Gastroesophageal sphincter (tissue), 4 donors: ENCODE measurements around the gene KDM5C. TPM values are rescaled to one million over a fixed set of nuclear protein-coding genes. Genes with fewer than 3 reads are reported as not detected.

ENCODE experiments used
- ATAC-seq: fragments of 150-250 bp; one replicate; pipeline ENCODE4 v1.9.1; 2016; ENCODE audit warnings: mild to moderate bottlenecking, moderate library complexity
- H3K27ac ChIP-seq, 4 donors: fragments of 200-600 bp; sonication (generic) in 3 of 4; 1 replicate in 3 of 4; 2 replicates in 1 of 4; pipeline ENCODE4 v1.5.1; 2016 to 2019
- H3K27me3 ChIP-seq: fragments of 200-600 bp; sonication (generic); one replicate; pipeline ENCODE4 v1.5.1; 2019
- H3K36me3 ChIP-seq, 2 donors: fragments of 200-600 bp; sonication (generic); one replicate each; pipeline ENCODE4 v1.5.1; 2019; ENCODE audit warnings: control low read depth in 1 of 2
- H3K4me1 ChIP-seq, 3 donors: fragments of 200-600 bp; sonication (generic); 1 replicate in 2 of 3; 2 replicates in 1 of 3; pipeline ENCODE4 v1.5.1; 2016 to 2019; ENCODE audit warnings: control low read depth in 2 of 3
- H3K4me3 ChIP-seq, 2 donors: fragments of 200-600 bp; sonication (generic); one replicate each; pipeline ENCODE4 v1.5.1; 2019; ENCODE audit warnings: mild to moderate bottlenecking in 1 of 2, moderate library complexity in 1 of 2
- H3K9me3 ChIP-seq, 3 donors: fragments of 200-600 bp; sonication (generic); one replicate each; pipeline ENCODE4 v1.5.1; 2017 to 2019; ENCODE audit warnings: control low read depth in 2 of 3
- CTCF ChIP-seq, 4 experiments: fragments of 200-600 bp in 2 of 4; fragments of 450-650 bp in 2 of 4; sonication (generic) in 1 of 4; IDR thresholded peaks; one replicate each; pipeline ENCODE4 v1.5.1; 2017 to 2019; ENCODE audit warnings: antibody characterized with exemption in 4 of 4, mild to moderate bottlenecking in 2 of 4, moderate library complexity in 2 of 4
- EP300 ChIP-seq: sonication (generic); formaldehyde crosslinking; IDR thresholded peaks from one replicate; pipeline ENCODE4 v1.6.1; 2017; ENCODE audit warnings: antibody characterized with exemption, mild to moderate bottlenecking
- POLR2A ChIP-seq, 2 donors: fragments of 450-650 bp; IDR thresholded peaks; one replicate each; pipeline ENCODE4 v1.6.1; 2017; ENCODE audit warnings: antibody characterized with exemption in 2 of 2, mild to moderate bottlenecking in 2 of 2, moderate library complexity in 1 of 2
- POLR2AphosphoS5 ChIP-seq: sonication (generic); formaldehyde crosslinking; IDR thresholded peaks from one replicate; pipeline ENCODE4 v1.6.1; 2017; ENCODE audit warnings: antibody characterized with exemption
- WGBS, 2 donors: methylation state at CpG; one replicate each; pipeline ENCODE4 v1.1.5; 2018; ENCODE audit warnings: low coverage in 1 of 2; 5-methylcytosine and 5-hydroxymethylcytosine counted together
- total RNA-seq, 4 donors: library from RNA; depleted of rRNA; stranded (reverse); fragments of >200 nt; gene quantifications; one replicate each; pipeline ENCODE4 v1.1.0, GENCODE V29; 2016

The KDM5C gene
- total RNA-seq, 4 donors from 2014 or later = 60.2 to 120 (median 79.7) TPM

- TF ChIP-seq EP300 (no peak), POLR2A (IDR thresholded peaks at IDR 0.05) (no peak), CTCF (IDR thresholded peaks at IDR 0.05) (no peak), POLR2AphosphoS5 (no peak)
- H3K4me3 ChIP-seq = no peak overlapping the region
- H3K27me3 ChIP-seq = no peaks in the 10 kb centered on the region
- ATAC-seq = no peak
- H3K27ac ChIP-seq = no peak overlapping the region
- WGBS, 2 donors = 76 to 80% methylated on average over 5 to 7 of the region's 7 CpGs
- H3K9me3 ChIP-seq = no peaks in the 10 kb centered on the region
- H3K4me1 ChIP-seq = peaks cover 0 to 22% (median 16%) of the 10 kb centered on the region in 3 donors
- no peaks in the 10 kb centered on the region for H3K36me3 ChIP-seq
Measured at GRCh38 chrX:53227224-53227765, 2.3 kb upstream of the KDM5C start.

GRCh38 chrX:53223955-53224859, 800 bp downstream of the KDM5C start:
- Histone ChIP-seq H3K4me3 (peak overlapping the region; percentile 83), H3K4me1 (peaks cover 0 to 38% (median 25%) of the 10 kb centered on the region in 3 donors), H3K9me3 (no peaks in the 10 kb centered on the region), H3K27me3 (no peaks in the 10 kb centered on the region), H3K27ac (peak overlapping the region; percentile 75 to 90 (median 85)), H3K36me3 (peaks cover 0 to 19% of the 10 kb centered on the region in 2 donors)
- 0 to 5% methylated on average over 2 to 5 of the region's 40 CpGs for WGBS, 2 donors
- ATAC-seq = no peak
- TF ChIP-seq CTCF (IDR thresholded peaks at IDR 0.05) = no peak
- TF ChIP-seq POLR2A (IDR thresholded peaks at IDR 0.05) = no peak
- TF ChIP-seq POLR2AphosphoS5 = no peak
- TF ChIP-seq EP300 = no peak

- Histone ChIP-seq H3K27me3 (no peaks in the 10 kb centered on the region), H3K36me3 (peaks cover 0 to 29% of the 10 kb centered on the region in 2 donors), H3K4me3 (peak overlapping the region; percentile 83), H3K4me1 (peaks cover 0 to 38% (median 25%) of the 10 kb centered on the region in 3 donors), H3K27ac (no peak overlapping the region), H3K9me3 (no peaks in the 10 kb centered on the region)
- ATAC-seq = no peak
- TF ChIP-seq CTCF (IDR thresholded peaks at IDR 0.05) (no peak), POLR2A (IDR thresholded peaks at IDR 0.05) (no peak), EP300 (no peak), POLR2AphosphoS5 (no peak)
- WGBS, 2 donors = 55% methylated on average over 2 of the region's 2 CpGs; no CpG with 5 or more reads in 1 of the 2 donors
Measured at GRCh38 chrX:53223068-53223693, 1.8 kb downstream of the KDM5C start.

- no peak for ATAC-seq
- 76% methylated on average over 4 of the region's 9 CpGs; no CpG with 5 or more reads in 1 of the 2 donors for WGBS, 2 donors
- no peak overlapping the region for H3K4me3 ChIP-seq
- H3K9me3 ChIP-seq = no peaks in the 10 kb centered on the region
- TF ChIP-seq CTCF (IDR thresholded peaks at IDR 0.05) = no peak
- TF ChIP-seq POLR2A (IDR thresholded peaks at IDR 0.05) = no peak
- TF ChIP-seq EP300 = no peak
- no peak for TF ChIP-seq POLR2AphosphoS5
- no peak overlapping the region for H3K27ac ChIP-seq
- no peaks in the 10 kb centered on the region for H3K27me3 ChIP-seq
- H3K4me1 ChIP-seq = no peaks in the 10 kb centered on the region
- H3K36me3 ChIP-seq = peaks cover 0 to 89% of the 10 kb centered on the region in 2 donors
Measured at GRCh38 chrX:53211391-53211978, 13.5 kb downstream of the KDM5C start.
